Measurements from ENCODE around the gene UROC1. TPM values are rescaled to one million over a fixed set of nuclear protein-coding genes. Genes with fewer than 3 reads are reported as not detected.
A peak's percentile ranks its signal among the peaks of the same experiment; 100 is the strongest.

Gene UROC1
- total RNA-seq, 4 donors from 2014 or later = not detected

GRCh38 chr3:126438746-126439145 lies 78.8 kb downstream of the UROC1 start:
- Histone ChIP-seq H3K27me3 (no peaks in the 10 kb centered on the region), H3K4me1 (no peaks in the 10 kb centered on the region), H3K36me3 (peaks cover 63% of the 10 kb centered on the region), H3K9me3 (no peaks in the 10 kb centered on the region), H3K4me3 (no peak overlapping the region), H3K27ac (no peak overlapping the region)
- DNase-seq (ENCODE audit: low spot score in 2 of 2) = no peak
- TF ChIP-seq CTCF (IDR thresholded peaks at IDR 0.05) = no peak
- 93% methylated on average over 10 of the region's 10 CpGs for WGBS

DNA sequence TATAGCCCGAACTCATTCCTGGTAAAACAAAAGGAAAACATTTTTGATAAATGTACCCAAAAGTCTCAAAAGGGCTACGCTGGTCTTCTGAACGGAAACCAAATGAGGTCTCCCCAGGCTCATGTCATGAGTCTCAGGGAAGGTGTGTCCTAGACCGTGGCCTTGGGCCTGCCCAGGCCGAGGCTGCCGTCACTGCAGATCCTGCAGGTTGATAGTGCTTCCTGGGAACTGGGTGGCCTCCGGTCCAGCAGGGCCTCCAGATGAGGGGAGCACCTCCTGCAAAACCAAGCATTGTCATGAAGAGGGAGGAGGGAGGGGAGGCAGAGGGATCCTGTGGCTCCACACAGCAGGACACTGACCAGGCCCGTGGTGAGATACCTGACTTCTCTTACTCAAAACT lies 79.4 kb downstream of the UROC1 start:
- no peak for TF ChIP-seq EP300 (IDR thresholded peaks at IDR 0.05)
- no peak for TF ChIP-seq POLR2A (IDR thresholded peaks at IDR 0.05)
- TF ChIP-seq POLR2AphosphoS5 (IDR thresholded peaks at IDR 0.05) = no peak
- TF ChIP-seq CTCF (IDR thresholded peaks at IDR 0.05) = no peak
- no peak overlapping the region for H3K4me3 ChIP-seq
- peaks cover 63% of the 10 kb centered on the region for H3K36me3 ChIP-seq
- no peak overlapping the region for H3K27ac ChIP-seq
- WGBS = 85% methylated on average over 8 of the region's 8 CpGs
- H3K27me3 ChIP-seq = no peaks in the 10 kb centered on the region
- H3K9me3 ChIP-seq = no peaks in the 10 kb centered on the region
- DNase-seq (ENCODE audit: low spot score in 2 of 2) = peak in 1 of 2 donors; percentile 30
- H3K4me1 ChIP-seq = no peaks in the 10 kb centered on the region

GRCh38 chr3:126436826-126437717 lies 80.5 kb downstream of the UROC1 start:
- no peak for DNase-seq (ENCODE audit: low spot score in 2 of 2)
- no peaks in the 10 kb centered on the region for H3K4me1 ChIP-seq
- no peak overlapping the region for H3K4me3 ChIP-seq
- H3K36me3 ChIP-seq = peaks cover 63% of the 10 kb centered on the region
- no peak for TF ChIP-seq EP300 (IDR thresholded peaks at IDR 0.05)
- TF ChIP-seq POLR2A (IDR thresholded peaks at IDR 0.05) = no peak
- no peak for TF ChIP-seq CTCF (IDR thresholded peaks at IDR 0.05)
- no peak for TF ChIP-seq POLR2AphosphoS5 (IDR thresholded peaks at IDR 0.05)
- 96% methylated on average over 18 of the region's 18 CpGs for WGBS
- no peak overlapping the region for H3K27ac ChIP-seq
- no peaks in the 10 kb centered on the region for H3K27me3 ChIP-seq
- no peaks in the 10 kb centered on the region for H3K9me3 ChIP-seq

- no peak for DNase-seq (ENCODE audit: low spot score in 2 of 2)
- no peak overlapping the region for H3K4me3 ChIP-seq
- no peaks in the 10 kb centered on the region for H3K9me3 ChIP-seq
- no peaks in the 10 kb centered on the region for H3K27me3 ChIP-seq
- no peak overlapping the region for H3K27ac ChIP-seq
- TF ChIP-seq POLR2A (IDR thresholded peaks at IDR 0.05) (no peak), POLR2AphosphoS5 (IDR thresholded peaks at IDR 0.05) (no peak), CTCF (IDR thresholded peaks at IDR 0.05) (no peak), EP300 (IDR thresholded peaks at IDR 0.05) (no peak)
- no peaks in the 10 kb centered on the region for H3K4me1 ChIP-seq
- 90% methylated on average over 7 of the region's 14 CpGs for WGBS
- H3K36me3 ChIP-seq = peaks cover 54% of the 10 kb centered on the region
These were observed 81.9 kb downstream of the UROC1 start for GRCh38 chr3:126435456-126436315.

GRCh38 chr3:126434931-126435411 lies 82.6 kb downstream of the UROC1 start:
- H3K36me3 ChIP-seq = peaks cover 51% of the 10 kb centered on the region
- 96% methylated on average over 4 of the region's 8 CpGs for WGBS

More at GRCh38 chr3:126434931-126435411, 82.6 kb downstream of the UROC1 start:
- no peaks in the 10 kb centered on the region for H3K4me1 ChIP-seq
- H3K4me3 ChIP-seq = no peak overlapping the region
- H3K27ac ChIP-seq = no peak overlapping the region
- TF ChIP-seq CTCF (IDR thresholded peaks at IDR 0.05) (no peak), POLR2A (IDR thresholded peaks at IDR 0.05) (no peak), EP300 (IDR thresholded peaks at IDR 0.05) (no peak), POLR2AphosphoS5 (IDR thresholded peaks at IDR 0.05) (no peak)
- no peaks in the 10 kb centered on the region for H3K27me3 ChIP-seq
- no peak for DNase-seq (ENCODE audit: low spot score in 2 of 2)
- no peaks in the 10 kb centered on the region for H3K9me3 ChIP-seq
